PC-3 (cell line): ENCODE measurements around the gene CCR6. TPM values are rescaled to one million over a fixed set of nuclear protein-coding genes. Genes with fewer than 3 reads are reported as not detected.

Source experiments
- ATAC-seq: fragments of 200-7000 bp; cut with Tn5 transposase; 2 replicates; pipeline ENCODE4 v1.9.1; 2020; ENCODE audit warnings: mild to moderate bottlenecking, moderate library complexity
- BruUV-seq: library from RNA; stranded (reverse); fragments of 400-500 nt; replicated peaks from 2 replicates; lab custom pipeline; 2021; lab: Mats Ljungman, UMichigan
- CTCF ChIA-PET: fragments of 300-600 bp; sonication (Branson Sonifier 250); formaldehyde crosslinking; loops from one replicate; lab custom pipeline; 2022; ENCODE audit warnings: antibody characterized with exemption; lab: Charles Lee
- POLR2A ChIA-PET: fragments of 300-600 bp; sonication (Branson Sonifier 250); formaldehyde crosslinking; loops from one replicate; lab custom pipeline; 2022; ENCODE audit warnings: antibody characterized with exemption; ENCODE audit not compliant: unreplicated experiment; lab: Charles Lee
- DNase-seq: peaks from one replicate; pipeline ENCODE4 v3.0.0-alpha.2; 2015
- H2AFZ ChIP-seq: fragments of 300-600 bp; sonication (generic); 2 replicates; pipeline ENCODE4 v1.6.0; 2016; ENCODE audit warnings: antibody characterized with exemption, low read length
- H3F3A ChIP-seq: fragments of 300-600 bp; sonication (generic); one replicate; pipeline ENCODE4 v1.6.0; 2017; ENCODE audit warnings: antibody characterized with exemption, low read length, control low read depth, mild to moderate bottlenecking; ENCODE audit not compliant: unreplicated experiment
- H3K27ac ChIP-seq: fragments of 300-600 bp; sonication (generic); 2 replicates; pipeline ENCODE4 v1.5.1; 2016; ENCODE audit warnings: mild to moderate bottlenecking, low read length
- H3K27me3 ChIP-seq: fragments of 300-600 bp; sonication (generic); 2 replicates; pipeline ENCODE4 v1.6.1; 2016; ENCODE audit warnings: low read length, mixed read lengths
- H3K36me3 ChIP-seq: fragments of 300-600 bp; sonication (generic); 2 replicates; pipeline ENCODE4 v1.6.1; 2016; ENCODE audit warnings: low read depth, mixed run types, low read length, mixed read lengths
- H3K4me1 ChIP-seq: fragments of 300-600 bp; sonication (generic); 2 replicates; pipeline ENCODE4 v1.5.1; 2016; ENCODE audit warnings: low read length; ENCODE audit not compliant: insufficient read depth
- H3K4me2 ChIP-seq: fragments of 300-600 bp; sonication (generic); 2 replicates; pipeline ENCODE4 v1.6.0; 2016; ENCODE audit warnings: low read length
- H3K4me3 ChIP-seq: fragments of 300-600 bp; sonication (generic); 2 replicates; pipeline ENCODE4 v1.5.1; 2016; ENCODE audit warnings: mild to moderate bottlenecking, low read length, mixed read lengths
- H3K79me2 ChIP-seq: fragments of 300-600 bp; sonication (generic); 2 replicates; pipeline ENCODE4 v1.6.1; 2017; ENCODE audit warnings: low read length, mixed read lengths
- H3K9ac ChIP-seq: fragments of 300-600 bp; sonication (generic); 2 replicates; pipeline ENCODE4 v1.6.0; 2016; ENCODE audit warnings: mild to moderate bottlenecking, low read length
- H3K9me2 ChIP-seq: fragments of 300-600 bp; sonication (generic); replicated peaks from 2 replicates; pipeline ENCODE4 v1.6.1; 2016; ENCODE audit warnings: mixed run types, low read length, mixed read lengths
- H3K9me3 ChIP-seq: fragments of 300-600 bp; sonication (generic); 2 replicates; pipeline ENCODE4 v1.6.1; 2016; ENCODE audit warnings: low read length, mixed read lengths
- H4K20me1 ChIP-seq: fragments of 300-600 bp; sonication (generic); 2 replicates; pipeline ENCODE4 v1.6.1; 2016; ENCODE audit warnings: low read length, mixed read lengths
- EZH2 ChIP-seq: fragments of 300-600 bp; sonication (generic); IDR thresholded peaks from one replicate; pipeline ENCODE4 v1.6.1; 2017; ENCODE audit warnings: antibody characterized with exemption, mild to moderate bottlenecking, low read length; ENCODE audit not compliant: unreplicated experiment
- EZH2phosphoT487 ChIP-seq: fragments of 300-600 bp; sonication (generic); IDR thresholded peaks from 2 replicates; pipeline ENCODE4 v1.6.1; 2018; ENCODE audit warnings: mild to moderate bottlenecking, antibody characterized with exemption, low read length, borderline replicate concordance
- intact Hi-C: fragments of 100-400 bp; cut with micrococcal nuclease; formaldehyde crosslinking; loops from 2 replicates; pipeline ENCODE4 v1.9.0; 2023
- total RNA-seq: library from RNA; depleted of rRNA; stranded (reverse); fragments of >200 nt; gene quantifications from 2 replicates; pipeline ENCODE4 v1.2.3, GENCODE V29; 2014
- TF ChIP-seq, protein P1 (sequence below): fragments of 300-600 bp; sonication (generic); conservative IDR thresholded peaks from 2 replicates; pipeline ENCODE4 v1.5.1; 2017; ENCODE audit warnings: antibody characterized with exemption, low read depth, mild to moderate bottlenecking, low read length

Gene CCR6
- total RNA-seq, 1 experiment from 2014 or later, result not detected

GRCh38 chr6:167154895-167155294 lies 32.0 kb downstream of the CCR6 start:
- Histone ChIP-seq H3K79me2 (no peaks in the 10 kb centered on the region), H3K36me3 (no peaks in the 10 kb centered on the region), H3F3A (no peaks in the 10 kb centered on the region), H3K4me1 (no peaks in the 10 kb centered on the region), H3K4me3 (no peak overlapping the region), H2AFZ (no peak overlapping the region), H3K9me3 (no peaks in the 10 kb centered on the region), H3K9me2 (no peaks in the 10 kb centered on the region), H3K27ac (no peak overlapping the region), H3K4me2 (no peak overlapping the region), H3K9ac (no peak overlapping the region), H3K27me3 (peaks cover 69% of the 10 kb centered on the region), H4K20me1 (no peaks in the 10 kb centered on the region)
- no TSS peak for BruUV-seq
- ATAC-seq (no peak), DNase-seq (no peak)
- POLR2A ChIA-PET, result no interaction called here
- CTCF ChIA-PET, result no interaction called here
- intact Hi-C loops, result no loop called here
- TF ChIP-seq, protein P1, sequence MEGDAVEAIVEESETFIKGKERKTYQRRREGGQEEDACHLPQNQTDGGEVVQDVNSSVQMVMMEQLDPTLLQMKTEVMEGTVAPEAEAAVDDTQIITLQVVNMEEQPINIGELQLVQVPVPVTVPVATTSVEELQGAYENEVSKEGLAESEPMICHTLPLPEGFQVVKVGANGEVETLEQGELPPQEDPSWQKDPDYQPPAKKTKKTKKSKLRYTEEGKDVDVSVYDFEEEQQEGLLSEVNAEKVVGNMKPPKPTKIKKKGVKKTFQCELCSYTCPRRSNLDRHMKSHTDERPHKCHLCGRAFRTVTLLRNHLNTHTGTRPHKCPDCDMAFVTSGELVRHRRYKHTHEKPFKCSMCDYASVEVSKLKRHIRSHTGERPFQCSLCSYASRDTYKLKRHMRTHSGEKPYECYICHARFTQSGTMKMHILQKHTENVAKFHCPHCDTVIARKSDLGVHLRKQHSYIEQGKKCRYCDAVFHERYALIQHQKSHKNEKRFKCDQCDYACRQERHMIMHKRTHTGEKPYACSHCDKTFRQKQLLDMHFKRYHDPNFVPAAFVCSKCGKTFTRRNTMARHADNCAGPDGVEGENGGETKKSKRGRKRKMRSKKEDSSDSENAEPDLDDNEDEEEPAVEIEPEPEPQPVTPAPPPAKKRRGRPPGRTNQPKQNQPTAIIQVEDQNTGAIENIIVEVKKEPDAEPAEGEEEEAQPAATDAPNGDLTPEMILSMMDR, result no peak
- no peak for TF ChIP-seq EZH2phosphoT487
- TF ChIP-seq EZH2, result no peak

GRCh38 chr6:167157414-167157813 lies 34.5 kb downstream of the CCR6 start:
- no peaks in the 10 kb centered on the region for H3K36me3 ChIP-seq
- CTCF ChIA-PET, result no interaction called here

GRCh38 chr6:167157863-167158262 lies 35.0 kb downstream of the CCR6 start, which contains the start of gene GPR31:
Gene GPR31, minus strand, starts transcription at chr6:167157980. Its CDS starts 149 bp downstream, at chr6:167157831.
- ATAC-seq, result no peak
- intact Hi-C loops, result no loop called here
- no peak within 1 kb of the TSS for H3K9ac ChIP-seq
- no peak within 1 kb of the TSS for H3K4me3 ChIP-seq
- POLR2A ChIA-PET, result no interaction called here
- H3K27ac ChIP-seq, result no peak within 1 kb of the TSS
- CTCF ChIA-PET, result no interaction called here
- TF ChIP-seq, protein P1, result no peak
- TF ChIP-seq EZH2phosphoT487, result no peak
- no peak for TF ChIP-seq EZH2
- H3K36me3 ChIP-seq, result no peaks in the 10 kb centered on the region
- H3K9me2 ChIP-seq, result no peaks in the 10 kb centered on the region
- H3K9me3 ChIP-seq, result no peaks in the 10 kb centered on the region
- DNase-seq, result no peak
- no peaks in the 10 kb centered on the region for H3F3A ChIP-seq
- no peaks in the 10 kb centered on the region for H3K4me1 ChIP-seq
- peaks cover 52% of the 10 kb centered on the region for H3K27me3 ChIP-seq
- H4K20me1 ChIP-seq, result no peaks in the 10 kb centered on the region
- H3K79me2 ChIP-seq, result no peaks in the 10 kb centered on the region
- no peak within 1 kb of the TSS for H2AFZ ChIP-seq
- BruUV-seq, result no TSS peak
- no peak within 1 kb of the TSS for H3K4me2 ChIP-seq

More at GRCh38 chr6:167157414-167157813, 34.5 kb downstream of the CCR6 start:
- ATAC-seq, result no peak
- no peaks in the 10 kb centered on the region for H3K9me2 ChIP-seq
- H2AFZ ChIP-seq, result no peak overlapping the region
- H3K27ac ChIP-seq, result no peak overlapping the region
- H3K4me2 ChIP-seq, result no peak overlapping the region
- H3K4me1 ChIP-seq, result no peaks in the 10 kb centered on the region
- no TSS peak for BruUV-seq
- no peaks in the 10 kb centered on the region for H3F3A ChIP-seq
- DNase-seq, result no peak
- H4K20me1 ChIP-seq, result no peaks in the 10 kb centered on the region
- H3K79me2 ChIP-seq, result no peaks in the 10 kb centered on the region
- intact Hi-C loops, result no loop called here
- H3K27me3 ChIP-seq, result peaks cover 55% of the 10 kb centered on the region
- no peak overlapping the region for H3K9ac ChIP-seq
- no peak overlapping the region for H3K4me3 ChIP-seq
- POLR2A ChIA-PET, result no interaction called here
- no peaks in the 10 kb centered on the region for H3K9me3 ChIP-seq
- no peak for TF ChIP-seq EZH2phosphoT487
- TF ChIP-seq, protein P1, result no peak
- TF ChIP-seq EZH2, result no peak
